PC-9 (cell line): ENCODE results near the gene MYMK. TPM values are rescaled to one million over a fixed set of nuclear protein-coding genes. Genes with fewer than 3 reads are reported as not detected.

ENCODE experiments used
- BruUV-seq: library from RNA; stranded (reverse); fragments of 400-500 nt; replicated peaks from 2 replicates; lab custom pipeline; 2021; lab: Mats Ljungman, UMichigan
- CTCF ChIA-PET: fragments of 300-600 bp; sonication (Branson Sonifier 250); formaldehyde crosslinking; loops from one replicate; lab custom pipeline; 2022; ENCODE audit warnings: antibody characterized with exemption; lab: Charles Lee
- POLR2A ChIA-PET: fragments of 300-600 bp; sonication (Branson Sonifier 250); formaldehyde crosslinking; loops from one replicate; lab custom pipeline; 2022; ENCODE audit warnings: antibody characterized with exemption; ENCODE audit not compliant: unreplicated experiment; lab: Charles Lee
- DNase-seq, 2 experiments: peaks; one replicate each; pipeline versions ENCODE4 v3.0.0 to v3.0.0-alpha.2; 2015 to 2022; ENCODE audit warnings: mixed read lengths in 1 of 2
- H2AFZ ChIP-seq: fragments of 200-600 bp; sonication (generic); 2 replicates; pipeline ENCODE4 v1.8.1; 2017; ENCODE audit warnings: antibody characterized with exemption
- H3F3A ChIP-seq: fragments of 200-600 bp; sonication (generic); 2 replicates; pipeline ENCODE4 v1.8.1; 2017; ENCODE audit warnings: antibody characterized with exemption, mild to moderate bottlenecking, low read depth; ENCODE audit not compliant: insufficient read depth
- H3K27ac ChIP-seq: fragments of 200-600 bp; sonication (generic); 2 replicates; pipeline ENCODE4 v1.6.1; 2016; ENCODE audit warnings: mixed run types
- H3K27me3 ChIP-seq: fragments of 200-600 bp; sonication (generic); 2 replicates; pipeline ENCODE4 v1.6.1; 2016; ENCODE audit warnings: low read depth, mixed run types; ENCODE audit not compliant: insufficient read depth
- H3K36me3 ChIP-seq: fragments of 200-600 bp; sonication (generic); 2 replicates; pipeline ENCODE4 v1.6.1; 2016; ENCODE audit warnings: low read depth, mixed run types
- H3K4me1 ChIP-seq: fragments of 200-600 bp; sonication (generic); replicated peaks from 2 replicates; pipeline ENCODE4 v1.6.1; 2016; ENCODE audit warnings: mixed run types; ENCODE audit not compliant: insufficient read depth
- H3K4me2 ChIP-seq: fragments of 200-600 bp; sonication (generic); 2 replicates; pipeline ENCODE4 v1.6.1; 2017; ENCODE audit warnings: mixed run types
- H3K4me3 ChIP-seq: fragments of 200-600 bp; sonication (generic); 2 replicates; pipeline ENCODE4 v1.6.1; 2016; ENCODE audit warnings: mixed run types
- H3K79me2 ChIP-seq: fragments of 200-600 bp; sonication (generic); 2 replicates; pipeline ENCODE4 v1.6.1; 2017; ENCODE audit warnings: low read depth, mixed run types
- H3K9me2 ChIP-seq: fragments of 200-600 bp; sonication (generic); 2 replicates; pipeline ENCODE4 v1.8.1; 2017; ENCODE audit warnings: mild to moderate bottlenecking; ENCODE audit not compliant: insufficient read depth
- H3K9me3 ChIP-seq: fragments of 200-600 bp; sonication (generic); 2 replicates; pipeline ENCODE4 v1.8.1; 2016; ENCODE audit warnings: low read depth; ENCODE audit not compliant: insufficient read depth
- H4K20me1 ChIP-seq: fragments of 200-600 bp; sonication (generic); 2 replicates; pipeline ENCODE4 v1.8.1; 2017; ENCODE audit not compliant: insufficient read depth
- EZH2 ChIP-seq: fragments of 200-600 bp; sonication (generic); IDR thresholded peaks from 2 replicates; pipeline ENCODE4 v1.8.0; 2017; ENCODE audit warnings: antibody characterized with exemption, low read depth
- intact Hi-C: fragments of 100-400 bp; cut with micrococcal nuclease; formaldehyde crosslinking; loops from one replicate; pipeline ENCODE4 v1.10.0; 2022; ENCODE audit not compliant: unreplicated experiment
- total RNA-seq: library from RNA; stranded (reverse); gene quantifications from 2 replicates; pipeline ENCODE4 v1.2.3, GENCODE V29; 2021
- TF ChIP-seq, protein P1 (sequence below): fragments of 200-600 bp; sonication (generic); conservative IDR thresholded peaks from 2 replicates; pipeline ENCODE4 v1.6.1; 2017; ENCODE audit warnings: mixed run types, antibody characterized with exemption, mild to moderate bottlenecking, moderate library complexity

Gene MYMK
- total RNA-seq, 1 experiment from 2014 or later: not detected

DNA sequence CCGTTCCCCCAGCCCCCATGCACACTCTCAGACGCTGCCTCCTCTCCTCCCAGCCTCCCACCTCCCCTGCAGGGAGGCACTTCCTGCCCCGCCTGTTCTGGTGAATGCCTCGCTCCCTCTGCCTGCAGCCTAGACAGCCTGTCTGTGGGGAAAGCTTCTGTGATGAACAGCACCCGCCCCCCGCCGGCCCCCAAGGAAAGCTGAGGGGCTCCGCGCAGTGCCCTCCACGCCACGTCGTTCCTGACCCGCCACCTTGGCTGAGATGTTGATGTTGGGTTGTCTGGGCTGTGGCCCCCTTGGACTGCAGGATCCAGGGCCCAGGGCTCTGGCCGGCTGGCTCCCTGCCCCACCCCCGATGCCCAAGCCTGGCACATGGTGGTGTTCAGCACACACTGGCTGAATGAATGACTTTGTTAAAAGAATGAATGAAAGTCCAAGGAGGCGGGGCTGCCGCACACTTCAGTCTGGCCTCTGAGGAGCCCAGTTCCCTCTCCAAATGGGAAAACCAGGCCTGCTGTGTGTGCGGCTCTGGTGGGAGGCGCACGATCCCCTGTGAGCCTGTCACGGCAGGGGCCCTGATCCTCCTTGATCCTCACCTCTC lies 2.1 kb upstream of the MYMK start:
- no peaks in the 10 kb centered on the region for H3K79me2 ChIP-seq
- no peaks in the 10 kb centered on the region; the same call in 1 of the 2 replicates for H4K20me1 ChIP-seq
- no peaks in the 10 kb centered on the region for H3K9me3 ChIP-seq
- no peaks in the 10 kb centered on the region for H3K36me3 ChIP-seq
- H3K4me2 ChIP-seq: no peak overlapping the region
- H3K4me3 ChIP-seq: no peak overlapping the region
- BruUV-seq: no TSS peak
- intact Hi-C loops: no loop called here
- ChIA-PET CTCF (no interaction called here), POLR2A (interaction anchor here (0.6 kb wide), 1 partner anchor 28 kb away, joined by 3 read pairs; no protein-coding TSS in a partner anchor)
- no peaks in the 10 kb centered on the region for H3K4me1 ChIP-seq
- no peak for DNase-seq
- TF ChIP-seq EZH2: no peak
- TF ChIP-seq, protein P1, sequence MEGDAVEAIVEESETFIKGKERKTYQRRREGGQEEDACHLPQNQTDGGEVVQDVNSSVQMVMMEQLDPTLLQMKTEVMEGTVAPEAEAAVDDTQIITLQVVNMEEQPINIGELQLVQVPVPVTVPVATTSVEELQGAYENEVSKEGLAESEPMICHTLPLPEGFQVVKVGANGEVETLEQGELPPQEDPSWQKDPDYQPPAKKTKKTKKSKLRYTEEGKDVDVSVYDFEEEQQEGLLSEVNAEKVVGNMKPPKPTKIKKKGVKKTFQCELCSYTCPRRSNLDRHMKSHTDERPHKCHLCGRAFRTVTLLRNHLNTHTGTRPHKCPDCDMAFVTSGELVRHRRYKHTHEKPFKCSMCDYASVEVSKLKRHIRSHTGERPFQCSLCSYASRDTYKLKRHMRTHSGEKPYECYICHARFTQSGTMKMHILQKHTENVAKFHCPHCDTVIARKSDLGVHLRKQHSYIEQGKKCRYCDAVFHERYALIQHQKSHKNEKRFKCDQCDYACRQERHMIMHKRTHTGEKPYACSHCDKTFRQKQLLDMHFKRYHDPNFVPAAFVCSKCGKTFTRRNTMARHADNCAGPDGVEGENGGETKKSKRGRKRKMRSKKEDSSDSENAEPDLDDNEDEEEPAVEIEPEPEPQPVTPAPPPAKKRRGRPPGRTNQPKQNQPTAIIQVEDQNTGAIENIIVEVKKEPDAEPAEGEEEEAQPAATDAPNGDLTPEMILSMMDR: no peak
- H3K9me2 ChIP-seq: no peaks in the 10 kb centered on the region
- H3K27me3 ChIP-seq: peaks cover 97% of the 10 kb centered on the region
- H3F3A ChIP-seq: no peaks in the 10 kb centered on the region
- no peak overlapping the region for H3K27ac ChIP-seq
- no peak overlapping the region for H2AFZ ChIP-seq

DNA sequence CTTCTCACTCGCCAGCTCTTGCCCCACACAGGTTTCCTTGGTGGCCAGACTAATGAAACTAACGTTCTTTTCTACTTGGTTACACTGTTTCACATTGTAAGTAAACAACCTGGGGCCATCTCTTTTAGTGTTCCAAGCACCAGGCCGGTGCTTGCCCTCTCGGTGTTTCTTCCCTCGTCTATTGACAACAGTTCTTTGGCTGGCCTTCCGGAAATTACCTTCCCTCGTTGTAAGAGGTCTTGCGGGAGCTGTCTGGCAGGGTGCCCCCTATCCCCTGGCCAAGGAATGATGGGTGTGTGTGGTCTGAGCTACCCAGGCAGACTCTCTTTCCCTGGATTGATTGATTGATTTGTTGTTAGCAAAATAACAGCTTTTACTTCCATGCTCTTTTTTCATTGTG lies 918 bp upstream of the MYMK start:
- CTCF ChIA-PET: no interaction called here
- BruUV-seq: no TSS peak
- Histone ChIP-seq H3K79me2 (no peaks in the 10 kb centered on the region), H2AFZ (no peak overlapping the region), H3K36me3 (no peaks in the 10 kb centered on the region), H3K4me3 (no peak overlapping the region), H3K9me3 (no peaks in the 10 kb centered on the region), H3K27ac (no peak overlapping the region), H3K9me2 (no peaks in the 10 kb centered on the region), H3K4me2 (no peak overlapping the region), H4K20me1 (no peaks in the 10 kb centered on the region; the same call in 1 of the 2 replicates), H3F3A (no peaks in the 10 kb centered on the region), H3K4me1 (no peaks in the 10 kb centered on the region), H3K27me3 (peaks cover 97% of the 10 kb centered on the region)
- no peak for TF ChIP-seq EZH2
- TF ChIP-seq, protein P1: no peak
- intact Hi-C loops: no loop called here
- POLR2A ChIA-PET: no interaction called here
- no peak for DNase-seq

DNA sequence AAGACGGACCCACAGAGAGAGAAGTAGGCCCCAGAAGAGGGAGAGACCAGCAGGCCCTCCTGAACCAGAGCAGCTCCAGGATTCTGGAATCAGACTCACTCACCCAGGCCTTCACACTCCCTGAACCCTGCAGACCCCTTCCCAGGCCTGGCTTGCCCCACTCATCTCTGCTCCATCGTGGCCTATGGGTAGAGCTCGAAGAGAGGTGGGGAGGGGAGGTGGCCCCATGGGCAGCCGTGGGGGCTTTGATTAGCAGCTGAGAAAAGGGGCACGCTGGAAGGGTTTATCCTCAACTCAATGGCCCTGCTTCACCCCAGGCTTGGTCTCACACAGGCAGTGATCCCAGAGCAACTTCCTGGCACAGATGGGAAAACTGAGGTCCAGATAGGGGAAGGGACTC lies 613 bp downstream of the MYMK start:
- Histone ChIP-seq H3K27ac (no peak overlapping the region), H3K4me1 (no peaks in the 10 kb centered on the region), H3K9me2 (no peaks in the 10 kb centered on the region), H3F3A (no peaks in the 10 kb centered on the region), H2AFZ (no peak overlapping the region), H3K27me3 (peaks cover 97% of the 10 kb centered on the region), H3K36me3 (no peaks in the 10 kb centered on the region), H3K4me3 (no peak overlapping the region), H3K79me2 (no peaks in the 10 kb centered on the region), H3K4me2 (no peak overlapping the region), H3K9me3 (no peaks in the 10 kb centered on the region), H4K20me1 (no peaks in the 10 kb centered on the region)
- BruUV-seq: no TSS peak
- DNase-seq: no peak
- ChIA-PET POLR2A (interaction anchor here (0.5 kb wide), 1 partner anchor 39 kb away, joined by 3 read pairs; no protein-coding TSS in a partner anchor), CTCF (interaction anchor here (0.6 kb wide), 1 partner anchor 25 kb away, joined by 13 read pairs; no protein-coding TSS in a partner anchor)
- no peak for TF ChIP-seq EZH2
- TF ChIP-seq, protein P1: no peak
- intact Hi-C loops: no loop called here
